GM12864 (cell line): ENCODE measurements around the gene HPS4.

Source experiments
- DNase-seq: peaks from one replicate; pipeline ENCODE4 v3.0.0-alpha.2; 2011; ENCODE audit warnings: low read depth
- H3K4me3 ChIP-seq: 2 replicates; pipeline ENCODE4 v1.5.1; 2011; ENCODE audit warnings: mild to moderate bottlenecking, low read depth, low read length, control low read depth
- CTCF ChIP-seq: IDR thresholded peaks from 2 replicates; pipeline ENCODE4 v1.5.1; 2011; ENCODE audit warnings: low read depth, mild to moderate bottlenecking, moderate library complexity, low read length, control low read depth, inconsistent platforms; ENCODE audit errors: missing control alignments

The HPS4 gene

GRCh38 chr22:26512149-26512793 is 28.7 kb upstream of the HPS4 start, which contains the start of gene TFIP11:
Gene TFIP11, minus strand, starts transcription at chr22:26512473. Its CDS starts 2,201 bp downstream, at chr22:26510272.
- no peak for TF ChIP-seq CTCF
- H3K4me3 ChIP-seq, result peak within 1 kb of the TSS; percentile 94
- peak; percentile 61 for DNase-seq

- DNase-seq, result no peak
- H3K4me3 ChIP-seq, result no peak overlapping the region
- no peak for TF ChIP-seq CTCF
Measured at GRCh38 chr22:26508148-26508547, 24.6 kb upstream of the HPS4 start.

- no peak for TF ChIP-seq CTCF
- H3K4me3 ChIP-seq, result no peak overlapping the region
- no peak for DNase-seq
Measured at GRCh38 chr22:26503758-26504157, 20.2 kb upstream of the HPS4 start.

GRCh38 chr22:26502688-26503561 is 19.3 kb upstream of the HPS4 start:
- no peak overlapping the region for H3K4me3 ChIP-seq
- TF ChIP-seq CTCF, result peak; percentile 67
- peak; percentile 26 for DNase-seq

- no peak for TF ChIP-seq CTCF
- H3K4me3 ChIP-seq, result no peak overlapping the region
- DNase-seq, result no peak
Measured at GRCh38 chr22:26501996-26502395, 18.4 kb upstream of the HPS4 start.

GRCh38 chr22:26499188-26499703 is 15.7 kb upstream of the HPS4 start:
- DNase-seq, result no peak
- TF ChIP-seq CTCF, result no peak
- H3K4me3 ChIP-seq, result no peak overlapping the region

- no peak for DNase-seq
- no peak for TF ChIP-seq CTCF
- no peak overlapping the region for H3K4me3 ChIP-seq
Measured at GRCh38 chr22:26496456-26496855, 12.9 kb upstream of the HPS4 start.
